Measurements from ENCODE around the gene SLC8A3. TPM values are rescaled to one million over a fixed set of nuclear protein-coding genes. Genes with fewer than 3 reads are reported as not detected.

The SLC8A3 gene
- total RNA-seq, 1 donor from 2014 or later, result 0.43 TPM

GRCh38 chr14:70113211-70113610, 75.5 kb downstream of the SLC8A3 start:
- no peak for DNase-seq (ENCODE audit: low spot score, unreplicated experiment)
- H3K27ac Mint-ChIP-seq, result no peak overlapping the region
- H3K4me3 Mint-ChIP-seq (ENCODE audit: low read depth), result no peak overlapping the region
- H3K4me1 Mint-ChIP-seq (ENCODE audit: low read depth), result no peaks in the 10 kb centered on the region
- peaks cover 21% of the 10 kb centered on the region for H3K27me3 Mint-ChIP-seq
- no peaks in the 10 kb centered on the region for H3K9me3 Mint-ChIP-seq (ENCODE audit: low read depth)
- no peaks in the 10 kb centered on the region for H3K36me3 Mint-ChIP-seq (ENCODE audit: insufficient read depth)
- TF ChIP-seq, protein P1, sequence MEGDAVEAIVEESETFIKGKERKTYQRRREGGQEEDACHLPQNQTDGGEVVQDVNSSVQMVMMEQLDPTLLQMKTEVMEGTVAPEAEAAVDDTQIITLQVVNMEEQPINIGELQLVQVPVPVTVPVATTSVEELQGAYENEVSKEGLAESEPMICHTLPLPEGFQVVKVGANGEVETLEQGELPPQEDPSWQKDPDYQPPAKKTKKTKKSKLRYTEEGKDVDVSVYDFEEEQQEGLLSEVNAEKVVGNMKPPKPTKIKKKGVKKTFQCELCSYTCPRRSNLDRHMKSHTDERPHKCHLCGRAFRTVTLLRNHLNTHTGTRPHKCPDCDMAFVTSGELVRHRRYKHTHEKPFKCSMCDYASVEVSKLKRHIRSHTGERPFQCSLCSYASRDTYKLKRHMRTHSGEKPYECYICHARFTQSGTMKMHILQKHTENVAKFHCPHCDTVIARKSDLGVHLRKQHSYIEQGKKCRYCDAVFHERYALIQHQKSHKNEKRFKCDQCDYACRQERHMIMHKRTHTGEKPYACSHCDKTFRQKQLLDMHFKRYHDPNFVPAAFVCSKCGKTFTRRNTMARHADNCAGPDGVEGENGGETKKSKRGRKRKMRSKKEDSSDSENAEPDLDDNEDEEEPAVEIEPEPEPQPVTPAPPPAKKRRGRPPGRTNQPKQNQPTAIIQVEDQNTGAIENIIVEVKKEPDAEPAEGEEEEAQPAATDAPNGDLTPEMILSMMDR (IDR thresholded peaks at IDR 0.05; ENCODE audit: unreplicated experiment), result no peak

DNA sequence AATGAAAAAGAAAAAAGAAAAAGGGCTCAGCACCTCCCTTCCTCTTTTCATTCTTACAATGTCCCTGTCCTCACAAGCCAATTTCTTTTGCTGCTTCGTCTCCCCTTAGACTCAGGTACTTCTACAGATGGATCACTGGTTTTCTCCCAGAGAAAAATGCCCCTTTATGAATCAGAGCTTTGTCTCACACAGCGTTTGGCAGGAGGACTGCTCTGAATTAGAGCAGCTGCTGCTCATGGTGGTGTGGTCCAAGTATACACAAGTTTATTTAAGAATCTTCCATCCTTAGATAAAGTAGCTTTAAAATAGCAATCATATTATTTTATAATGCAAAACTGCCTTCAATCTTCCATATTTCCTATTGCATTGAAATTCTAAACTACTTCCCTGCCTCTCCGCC, 80.3 kb downstream of the SLC8A3 start:
- no peak for DNase-seq (ENCODE audit: low spot score, unreplicated experiment)
- peaks cover 22% of the 10 kb centered on the region for H3K27me3 Mint-ChIP-seq
- no peak overlapping the region for H3K27ac Mint-ChIP-seq
- no peaks in the 10 kb centered on the region for H3K9me3 Mint-ChIP-seq (ENCODE audit: low read depth)
- no peaks in the 10 kb centered on the region for H3K4me1 Mint-ChIP-seq (ENCODE audit: low read depth)
- TF ChIP-seq, protein P1 (IDR thresholded peaks at IDR 0.05; ENCODE audit: unreplicated experiment), result no peak
- H3K4me3 Mint-ChIP-seq (ENCODE audit: low read depth), result no peak overlapping the region
- H3K36me3 Mint-ChIP-seq (ENCODE audit: insufficient read depth), result no peaks in the 10 kb centered on the region

DNA sequence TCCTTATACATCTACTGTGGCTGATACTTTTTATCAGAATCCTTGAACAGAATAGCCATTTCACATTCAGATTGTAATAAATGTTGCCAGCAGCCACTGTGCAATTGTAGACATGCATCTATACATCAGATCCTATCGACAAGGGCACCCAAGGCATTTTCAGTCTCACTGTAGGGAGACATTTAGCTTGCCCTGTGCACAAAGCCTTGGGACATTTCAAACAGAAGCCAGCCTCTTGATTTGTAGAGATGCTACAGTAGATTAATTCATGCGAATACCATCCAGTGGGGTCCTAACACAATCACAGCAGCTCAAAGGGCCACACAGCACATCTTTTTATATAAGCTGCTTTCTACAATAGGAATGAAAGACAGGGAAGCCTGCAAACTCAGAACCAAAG, 81.4 kb downstream of the SLC8A3 start:
- Mint-ChIP-seq H3K9me3 (ENCODE audit: low read depth) (no peaks in the 10 kb centered on the region), H3K27ac (no peak overlapping the region), H3K4me1 (ENCODE audit: low read depth) (no peaks in the 10 kb centered on the region), H3K36me3 (ENCODE audit: insufficient read depth) (no peaks in the 10 kb centered on the region), H3K4me3 (ENCODE audit: low read depth) (no peak overlapping the region), H3K27me3 (peaks cover 22% of the 10 kb centered on the region)
- no peak for DNase-seq (ENCODE audit: low spot score, unreplicated experiment)
- TF ChIP-seq, protein P1 (IDR thresholded peaks at IDR 0.05; ENCODE audit: unreplicated experiment), result no peak

DNA sequence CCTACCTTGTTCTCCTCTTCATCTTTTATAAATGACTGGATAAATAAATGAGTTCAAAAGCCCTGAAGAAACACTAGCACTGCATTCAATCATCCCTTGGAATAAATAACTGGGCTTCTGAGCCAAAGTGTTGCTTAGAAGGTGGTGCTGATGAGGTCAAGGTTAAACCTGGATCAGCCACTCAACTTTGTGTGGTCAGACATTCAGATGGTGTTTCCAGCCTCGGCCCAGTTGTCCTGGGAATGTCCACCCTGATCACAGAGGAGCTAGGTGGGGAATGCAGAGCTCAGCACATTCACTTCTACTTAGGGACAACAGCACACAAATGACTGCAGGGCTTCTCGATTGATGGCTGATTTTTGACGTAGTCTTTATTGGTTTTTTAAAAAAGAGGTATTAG, 88.7 kb downstream of the SLC8A3 start:
- Mint-ChIP-seq H3K9me3 (ENCODE audit: low read depth) (no peaks in the 10 kb centered on the region), H3K4me3 (ENCODE audit: low read depth) (no peak overlapping the region), H3K27me3 (peaks cover 11% of the 10 kb centered on the region), H3K36me3 (ENCODE audit: insufficient read depth) (no peaks in the 10 kb centered on the region), H3K4me1 (ENCODE audit: low read depth) (peaks cover 1% of the 10 kb centered on the region), H3K27ac (no peak overlapping the region)
- DNase-seq (ENCODE audit: low spot score, unreplicated experiment), result no peak
- TF ChIP-seq, protein P1 (IDR thresholded peaks at IDR 0.05; ENCODE audit: unreplicated experiment), result no peak

- Mint-ChIP-seq H3K27ac (no peak overlapping the region), H3K4me1 (ENCODE audit: low read depth) (peaks cover 1% of the 10 kb centered on the region), H3K36me3 (ENCODE audit: insufficient read depth) (no peaks in the 10 kb centered on the region), H3K9me3 (ENCODE audit: low read depth) (no peaks in the 10 kb centered on the region), H3K4me3 (ENCODE audit: low read depth) (no peak overlapping the region), H3K27me3 (peaks cover 11% of the 10 kb centered on the region)
- TF ChIP-seq, protein P1 (IDR thresholded peaks at IDR 0.05; ENCODE audit: unreplicated experiment), result no peak
- DNase-seq (ENCODE audit: low spot score, unreplicated experiment), result no peak
Measured at GRCh38 chr14:70098250-70098809, 90.4 kb downstream of the SLC8A3 start.
